NB4 (cell line): ENCODE measurements around the gene KRT85.

Experiments used
- DNase-seq: peaks from one replicate; pipeline ENCODE4 v3.0.0; 2010; ENCODE audit warnings: low read depth
- H3K4me3 ChIP-seq: one replicate; pipeline ENCODE4 v1.5.1; 2011; ENCODE audit warnings: mild to moderate bottlenecking, low read depth, low read length, moderate library complexity
- MAX ChIP-seq: IDR thresholded peaks from 2 replicates; pipeline ENCODE4 v1.6.1; 2011; ENCODE audit warnings: low read depth, low read length
- MYC ChIP-seq: IDR thresholded peaks from 2 replicates; pipeline ENCODE4 v1.6.1; 2011; ENCODE audit warnings: low read depth, low read length
- POLR2A ChIP-seq: IDR thresholded peaks from 2 replicates; pipeline ENCODE4 v1.6.1; 2011; ENCODE audit warnings: mild to moderate bottlenecking; ENCODE audit not compliant: insufficient read length; ENCODE audit errors: extremely low read depth
- TF ChIP-seq, protein P1 (sequence below): IDR thresholded peaks from one replicate; pipeline ENCODE4 v1.5.1; 2012; ENCODE audit warnings: low read depth, low read length

The KRT85 gene

GRCh38 chr12:52327830-52328500 is 39.3 kb downstream of the KRT85 start:
- H3K4me3 ChIP-seq, result no peak overlapping the region
- TF ChIP-seq, protein P1, sequence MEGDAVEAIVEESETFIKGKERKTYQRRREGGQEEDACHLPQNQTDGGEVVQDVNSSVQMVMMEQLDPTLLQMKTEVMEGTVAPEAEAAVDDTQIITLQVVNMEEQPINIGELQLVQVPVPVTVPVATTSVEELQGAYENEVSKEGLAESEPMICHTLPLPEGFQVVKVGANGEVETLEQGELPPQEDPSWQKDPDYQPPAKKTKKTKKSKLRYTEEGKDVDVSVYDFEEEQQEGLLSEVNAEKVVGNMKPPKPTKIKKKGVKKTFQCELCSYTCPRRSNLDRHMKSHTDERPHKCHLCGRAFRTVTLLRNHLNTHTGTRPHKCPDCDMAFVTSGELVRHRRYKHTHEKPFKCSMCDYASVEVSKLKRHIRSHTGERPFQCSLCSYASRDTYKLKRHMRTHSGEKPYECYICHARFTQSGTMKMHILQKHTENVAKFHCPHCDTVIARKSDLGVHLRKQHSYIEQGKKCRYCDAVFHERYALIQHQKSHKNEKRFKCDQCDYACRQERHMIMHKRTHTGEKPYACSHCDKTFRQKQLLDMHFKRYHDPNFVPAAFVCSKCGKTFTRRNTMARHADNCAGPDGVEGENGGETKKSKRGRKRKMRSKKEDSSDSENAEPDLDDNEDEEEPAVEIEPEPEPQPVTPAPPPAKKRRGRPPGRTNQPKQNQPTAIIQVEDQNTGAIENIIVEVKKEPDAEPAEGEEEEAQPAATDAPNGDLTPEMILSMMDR, result no peak
- DNase-seq, result no peak

- peak; percentile 92 for DNase-seq
- H3K4me3 ChIP-seq, result no peak overlapping the region
- TF ChIP-seq MAX, result no peak
- TF ChIP-seq, protein P1, result peak; percentile 99
- no peak for TF ChIP-seq POLR2A
- no peak for TF ChIP-seq MYC
Observed at GRCh38 chr12:52327052-52327829, 40.0 kb downstream of the KRT85 start.

GRCh38 chr12:52324153-52324444 is 43.2 kb downstream of the KRT85 start:
- no peak for DNase-seq
- H3K4me3 ChIP-seq, result no peak overlapping the region
- TF ChIP-seq POLR2A (no peak), MYC (no peak)
- TF ChIP-seq, protein P1, result no peak

GRCh38 chr12:52323416-52324152 is 43.7 kb downstream of the KRT85 start:
- DNase-seq, result no peak
- no peak for TF ChIP-seq MAX
- no peak for TF ChIP-seq MYC
- TF ChIP-seq, protein P1, result no peak
- TF ChIP-seq POLR2A, result no peak

DNA sequence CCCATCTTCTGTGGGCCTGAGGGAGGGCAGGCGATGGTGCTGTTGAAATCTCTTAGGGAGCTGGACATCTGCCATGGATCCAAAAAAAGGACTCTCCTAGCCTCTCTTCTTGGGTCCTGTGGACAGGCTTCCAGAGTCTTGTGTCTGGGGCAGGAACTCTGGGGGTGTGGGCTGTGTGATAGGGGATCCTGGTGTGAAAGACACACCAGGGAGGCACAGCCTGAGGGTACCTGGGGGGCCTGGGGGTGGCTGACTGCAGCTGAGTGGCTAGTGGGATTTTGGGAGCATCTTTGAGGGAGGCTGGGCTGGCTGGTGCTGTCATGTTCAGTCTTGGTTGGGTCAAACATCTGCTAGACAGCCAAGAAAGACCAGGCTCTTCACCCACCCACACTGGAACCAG is 44.3 kb downstream of the KRT85 start:
- DNase-seq, result no peak
- TF ChIP-seq MYC (no peak), POLR2A (no peak), MAX (no peak)
- TF ChIP-seq, protein P1, result no peak
- H3K4me3 ChIP-seq, result no peak overlapping the region

More at GRCh38 chr12:52323416-52324152, 43.7 kb downstream of the KRT85 start:
- H3K4me3 ChIP-seq, result no peak overlapping the region
